Smooth muscle cell (in vitro differentiated cells): ENCODE results near the gene FBN1. TPM values are rescaled to one million over a fixed set of nuclear protein-coding genes. Genes with fewer than 3 reads are reported as not detected.

Source experiments
- DNase-seq: peaks from one replicate; lab custom pipeline; 2025; ENCODE audit not compliant: unreplicated experiment; lab: John Stamatoyannopoulos, UW
- H2AFZ ChIP-seq: fragments of 200-600 bp; sonication (generic); 2 replicates; pipeline ENCODE4 v1.6.0; 2016; ENCODE audit warnings: antibody characterized with exemption, low read depth, mild to moderate bottlenecking
- H3F3A ChIP-seq: fragments of 200-600 bp; sonication (generic); 2 replicates; pipeline ENCODE4 v1.6.0; 2017; ENCODE audit warnings: antibody characterized with exemption, low read depth
- H3K27ac ChIP-seq: fragments of 200-600 bp; sonication (generic); 2 replicates; pipeline ENCODE4 v1.5.1; 2016; ENCODE audit warnings: low read depth, mild to moderate bottlenecking
- H3K27me3 ChIP-seq: fragments of 200-600 bp; sonication (generic); 2 replicates; pipeline ENCODE4 v1.6.1; 2016; ENCODE audit warnings: low read depth, mild to moderate bottlenecking
- H3K36me3 ChIP-seq: fragments of 200-600 bp; sonication (generic); 2 replicates; pipeline ENCODE4 v1.5.1; 2016; ENCODE audit warnings: low read depth
- H3K4me1 ChIP-seq: fragments of 200-600 bp; sonication (generic); 2 replicates; pipeline ENCODE4 v1.5.1; 2016; ENCODE audit warnings: low read depth
- H3K4me2 ChIP-seq: fragments of 200-600 bp; sonication (generic); 2 replicates; pipeline ENCODE4 v1.6.0; 2016; ENCODE audit warnings: mild to moderate bottlenecking
- H3K4me3 ChIP-seq: fragments of 200-600 bp; sonication (generic); 2 replicates; pipeline ENCODE4 v1.5.1; 2016; ENCODE audit warnings: mild to moderate bottlenecking
- H3K79me2 ChIP-seq: fragments of 200-600 bp; sonication (generic); 2 replicates; pipeline ENCODE4 v1.6.0; 2016; ENCODE audit warnings: low read depth, mild to moderate bottlenecking
- H3K9ac ChIP-seq: fragments of 200-600 bp; sonication (generic); 2 replicates; pipeline ENCODE4 v1.6.0; 2016; ENCODE audit warnings: low read depth
- H3K9me3 ChIP-seq: fragments of 200-600 bp; sonication (generic); replicated peaks from 2 replicates; pipeline ENCODE4 v1.5.1; 2016; ENCODE audit warnings: low read depth
- H4K20me1 ChIP-seq: fragments of 200-600 bp; sonication (generic); 2 replicates; pipeline ENCODE4 v1.6.0; 2016; ENCODE audit warnings: low read depth
- WGBS: methylation state at CpG from one replicate; pipeline ENCODE4 v1.1.7; 2016; ENCODE audit warnings: low lambda C conversion rate; 5-methylcytosine and 5-hydroxymethylcytosine counted together
- polyA plus RNA-seq: library from polyadenylated mRNA; unstranded; fragments of >200 nt; fragmentation: Nextera tagmentation; extraction: Ambion mirVana; gene quantifications from 2 replicates; pipeline ENCODE4 v1.2.1, GENCODE V29; 2016
- total RNA-seq: library from RNA; depleted of rRNA; stranded (reverse); fragments of >200 nt; gene quantifications from 2 replicates; pipeline ENCODE4 v1.2.3, GENCODE V29; 2014
- TF ChIP-seq, protein P1 (sequence below): fragments of 200-600 bp; sonication (generic); IDR thresholded peaks from 2 replicates; pipeline ENCODE4 v1.5.1; 2017; ENCODE audit warnings: borderline replicate concordance, mild to moderate bottlenecking, antibody characterized with exemption; ENCODE audit not compliant: insufficient read depth, poor library complexity, severe bottlenecking

FBN1 gene
- total and polyA plus RNA-seq, 2 experiments from 2014 or later: 137 to 330 TPM

DNA sequence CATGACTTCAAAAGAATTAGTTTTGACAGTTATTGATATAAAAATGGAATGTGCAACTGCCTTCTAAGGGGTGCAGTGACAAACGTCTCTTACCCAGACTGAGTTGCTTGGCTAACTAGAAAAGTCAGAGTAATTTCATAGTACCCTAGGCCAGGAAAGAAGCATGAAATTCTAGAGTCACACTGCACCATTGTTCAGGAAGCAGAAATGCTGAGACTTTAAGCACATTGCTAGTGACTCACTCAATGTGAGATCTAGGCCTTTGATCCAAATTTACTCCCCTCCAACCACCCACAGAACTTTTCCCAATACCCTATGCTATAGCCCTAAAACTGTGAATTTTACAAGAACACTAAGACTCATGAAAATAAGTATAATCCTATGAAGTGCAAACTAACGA is 203.5 kb downstream of the FBN1 start:
- no peaks in the 10 kb centered on the region for H3K79me2 ChIP-seq
- no peak overlapping the region for H3K27ac ChIP-seq
- H2AFZ ChIP-seq: no peak overlapping the region
- H3F3A ChIP-seq: no peaks in the 10 kb centered on the region
- H3K9me3 ChIP-seq: no peaks in the 10 kb centered on the region
- H3K27me3 ChIP-seq: no peaks in the 10 kb centered on the region
- 82% methylated on average over 2 of the region's 2 CpGs for WGBS
- no peaks in the 10 kb centered on the region for H3K4me1 ChIP-seq
- H3K4me3 ChIP-seq: no peak overlapping the region
- DNase-seq: no peak
- H4K20me1 ChIP-seq: peaks cover 7% of the 10 kb centered on the region
- TF ChIP-seq, protein P1, sequence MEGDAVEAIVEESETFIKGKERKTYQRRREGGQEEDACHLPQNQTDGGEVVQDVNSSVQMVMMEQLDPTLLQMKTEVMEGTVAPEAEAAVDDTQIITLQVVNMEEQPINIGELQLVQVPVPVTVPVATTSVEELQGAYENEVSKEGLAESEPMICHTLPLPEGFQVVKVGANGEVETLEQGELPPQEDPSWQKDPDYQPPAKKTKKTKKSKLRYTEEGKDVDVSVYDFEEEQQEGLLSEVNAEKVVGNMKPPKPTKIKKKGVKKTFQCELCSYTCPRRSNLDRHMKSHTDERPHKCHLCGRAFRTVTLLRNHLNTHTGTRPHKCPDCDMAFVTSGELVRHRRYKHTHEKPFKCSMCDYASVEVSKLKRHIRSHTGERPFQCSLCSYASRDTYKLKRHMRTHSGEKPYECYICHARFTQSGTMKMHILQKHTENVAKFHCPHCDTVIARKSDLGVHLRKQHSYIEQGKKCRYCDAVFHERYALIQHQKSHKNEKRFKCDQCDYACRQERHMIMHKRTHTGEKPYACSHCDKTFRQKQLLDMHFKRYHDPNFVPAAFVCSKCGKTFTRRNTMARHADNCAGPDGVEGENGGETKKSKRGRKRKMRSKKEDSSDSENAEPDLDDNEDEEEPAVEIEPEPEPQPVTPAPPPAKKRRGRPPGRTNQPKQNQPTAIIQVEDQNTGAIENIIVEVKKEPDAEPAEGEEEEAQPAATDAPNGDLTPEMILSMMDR: no peak
- H3K36me3 ChIP-seq: peaks cover 68% of the 10 kb centered on the region
- H3K9ac ChIP-seq: no peak overlapping the region
- H3K4me2 ChIP-seq: no peak overlapping the region

DNA sequence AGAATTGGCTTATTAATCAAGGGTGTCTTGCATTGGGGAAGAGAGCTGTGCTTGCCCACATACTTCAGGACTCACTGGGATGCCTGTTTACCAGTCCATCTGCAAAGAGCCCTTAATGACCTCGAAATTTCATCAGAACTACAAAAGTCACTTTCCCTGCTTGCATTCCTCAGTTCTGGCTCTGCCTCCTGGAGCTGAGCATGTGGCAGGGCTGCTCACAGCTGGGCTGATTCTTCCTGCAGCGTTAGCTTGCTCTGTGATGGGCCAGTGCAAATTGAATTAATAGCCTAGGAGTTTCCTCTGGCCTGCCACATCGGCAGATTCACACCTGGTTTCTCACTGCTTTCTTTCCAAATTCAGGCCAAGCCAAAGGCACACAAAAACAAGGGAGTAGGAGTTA is 205.4 kb downstream of the FBN1 start:
- H3K36me3 ChIP-seq: peaks cover 71% of the 10 kb centered on the region
- H2AFZ ChIP-seq: no peak overlapping the region
- H3F3A ChIP-seq: no peaks in the 10 kb centered on the region
- H3K4me1 ChIP-seq: no peaks in the 10 kb centered on the region
- WGBS: 35% methylated on average over 3 of the region's 3 CpGs
- H3K4me2 ChIP-seq: no peak overlapping the region
- H3K79me2 ChIP-seq: no peaks in the 10 kb centered on the region
- H4K20me1 ChIP-seq: peaks cover 7% of the 10 kb centered on the region
- DNase-seq: no peak
- TF ChIP-seq, protein P1: no peak
- no peak overlapping the region for H3K9ac ChIP-seq
- peak overlapping the region; percentile 12 for H3K27ac ChIP-seq
- H3K9me3 ChIP-seq: no peaks in the 10 kb centered on the region
- no peak overlapping the region for H3K4me3 ChIP-seq
- H3K27me3 ChIP-seq: no peaks in the 10 kb centered on the region

DNA sequence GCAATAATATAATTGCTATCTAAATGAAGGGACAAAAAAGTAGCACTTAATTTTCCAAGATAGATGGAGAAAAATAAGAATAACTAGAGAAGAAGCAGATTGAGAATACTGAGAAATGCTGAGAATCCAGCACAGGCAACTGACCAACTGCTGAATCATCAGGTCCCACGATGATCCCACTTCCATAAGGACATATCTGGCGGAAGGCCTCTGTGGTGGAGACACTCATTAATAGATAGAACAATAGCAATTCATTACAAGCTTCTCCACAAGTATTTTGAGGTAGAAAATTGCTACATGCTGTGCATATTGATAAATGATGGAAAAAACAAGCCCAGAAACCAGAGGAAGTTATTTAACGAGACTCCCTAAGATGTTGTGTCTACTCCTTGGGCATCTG is 208.3 kb downstream of the FBN1 start:
- no peaks in the 10 kb centered on the region for H3K4me1 ChIP-seq
- no peak overlapping the region for H3K9ac ChIP-seq
- H3K27ac ChIP-seq: no peak overlapping the region
- peaks cover 64% of the 10 kb centered on the region for H3K36me3 ChIP-seq
- DNase-seq: no peak
- no peak overlapping the region for H3K4me3 ChIP-seq
- H3K4me2 ChIP-seq: no peak overlapping the region
- H3K27me3 ChIP-seq: no peaks in the 10 kb centered on the region
- 83% methylated on average over 3 of the region's 3 CpGs for whole genome bisulfite sequencing
- no peaks in the 10 kb centered on the region for H4K20me1 ChIP-seq
- H3K79me2 ChIP-seq: no peaks in the 10 kb centered on the region
- TF ChIP-seq, protein P1: no peak
- H2AFZ ChIP-seq: no peak overlapping the region
- no peaks in the 10 kb centered on the region for H3F3A ChIP-seq
- no peaks in the 10 kb centered on the region for H3K9me3 ChIP-seq

DNA sequence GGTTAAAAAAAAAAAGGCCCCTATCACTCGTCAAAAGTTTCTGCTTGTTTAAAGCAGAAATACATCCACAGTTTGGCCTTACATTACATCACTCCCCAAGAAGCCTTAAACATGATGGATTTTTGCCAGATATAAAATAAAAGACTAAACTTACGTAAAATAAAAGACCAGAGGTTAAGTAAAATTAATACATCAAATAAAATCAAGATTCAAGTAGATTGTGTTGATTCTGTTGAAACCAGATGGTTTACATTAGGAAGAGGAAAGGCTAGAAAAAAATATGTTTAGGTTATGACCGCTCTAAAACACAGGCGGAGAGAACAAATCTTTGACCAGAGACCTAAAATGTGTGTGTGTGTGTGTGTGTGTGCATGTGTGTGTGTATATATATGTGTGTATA is 210.2 kb downstream of the FBN1 start:
- Histone ChIP-seq H3K4me3 (no peak overlapping the region), H3K27ac (no peak overlapping the region), H3K9me3 (no peaks in the 10 kb centered on the region), H4K20me1 (no peaks in the 10 kb centered on the region), H3K4me2 (no peak overlapping the region), H2AFZ (no peak overlapping the region), H3K36me3 (peaks cover 54% of the 10 kb centered on the region), H3K79me2 (no peaks in the 10 kb centered on the region), H3K9ac (no peak overlapping the region), H3F3A (no peaks in the 10 kb centered on the region), H3K27me3 (no peaks in the 10 kb centered on the region), H3K4me1 (no peaks in the 10 kb centered on the region)
- TF ChIP-seq, protein P1: no peak
- no peak for DNase-seq
- WGBS: 91% methylated on average over 4 of the region's 4 CpGs
